ENCODE results near the gene BBC3. TPM values are rescaled to one million over a fixed set of nuclear protein-coding genes. Genes with fewer than 3 reads are reported as not detected.

BBC3 gene
- total RNA-seq, 1 donor from 2014 or later: 2.8 TPM

DNA sequence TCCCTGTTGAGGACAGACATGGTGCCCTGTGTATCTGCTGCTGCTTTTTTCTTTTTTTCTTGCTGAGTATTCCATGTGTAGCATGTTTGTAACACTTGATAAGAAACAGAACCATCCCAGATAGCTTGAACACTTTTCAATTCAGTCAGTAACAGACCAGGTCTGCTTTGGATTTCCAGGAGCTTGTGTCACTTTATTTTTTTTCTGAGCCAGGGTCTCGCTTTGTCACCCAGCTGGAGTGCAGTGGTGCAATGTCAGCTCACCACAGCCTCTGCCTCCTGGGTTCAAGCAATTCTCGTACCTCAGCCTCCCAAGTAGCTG is 43.7 kb downstream of the BBC3 start:
- Histone ChIP-seq H3F3A (ENCODE audit: low read depth) (peaks cover 4% of the 10 kb centered on the region), H3K4me1 (no peaks in the 10 kb centered on the region), H3K27me3 (no peaks in the 10 kb centered on the region), H3K9ac (no peak overlapping the region), H2AFZ (replicated peaks) (no peak overlapping the region), H3K4me2 (no peak overlapping the region), H3K79me2 (ENCODE audit: low read depth) (peaks cover 62% of the 10 kb centered on the region), H4K20me1 (ENCODE audit: low read depth) (peaks cover 80% of the 10 kb centered on the region), H3K4me3 (no peak overlapping the region), H3K9me3 (ENCODE audit: low read depth) (no peaks in the 10 kb centered on the region), H3K36me3 (no peaks in the 10 kb centered on the region), H3K27ac (no peak overlapping the region)
- TF ChIP-seq, protein P1, sequence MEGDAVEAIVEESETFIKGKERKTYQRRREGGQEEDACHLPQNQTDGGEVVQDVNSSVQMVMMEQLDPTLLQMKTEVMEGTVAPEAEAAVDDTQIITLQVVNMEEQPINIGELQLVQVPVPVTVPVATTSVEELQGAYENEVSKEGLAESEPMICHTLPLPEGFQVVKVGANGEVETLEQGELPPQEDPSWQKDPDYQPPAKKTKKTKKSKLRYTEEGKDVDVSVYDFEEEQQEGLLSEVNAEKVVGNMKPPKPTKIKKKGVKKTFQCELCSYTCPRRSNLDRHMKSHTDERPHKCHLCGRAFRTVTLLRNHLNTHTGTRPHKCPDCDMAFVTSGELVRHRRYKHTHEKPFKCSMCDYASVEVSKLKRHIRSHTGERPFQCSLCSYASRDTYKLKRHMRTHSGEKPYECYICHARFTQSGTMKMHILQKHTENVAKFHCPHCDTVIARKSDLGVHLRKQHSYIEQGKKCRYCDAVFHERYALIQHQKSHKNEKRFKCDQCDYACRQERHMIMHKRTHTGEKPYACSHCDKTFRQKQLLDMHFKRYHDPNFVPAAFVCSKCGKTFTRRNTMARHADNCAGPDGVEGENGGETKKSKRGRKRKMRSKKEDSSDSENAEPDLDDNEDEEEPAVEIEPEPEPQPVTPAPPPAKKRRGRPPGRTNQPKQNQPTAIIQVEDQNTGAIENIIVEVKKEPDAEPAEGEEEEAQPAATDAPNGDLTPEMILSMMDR (IDR thresholded peaks at IDR 0.05): no peak
- TF ChIP-seq EZH2phosphoT487 (IDR thresholded peaks at IDR 0.05): no peak
- TF ChIP-seq EZH2 (IDR thresholded peaks at IDR 0.05): no peak
- Mint-ChIP-seq H3K4me1 (peaks cover 35% of the 10 kb centered on the region), H3K27ac (peak overlapping the region; percentile 79), H3K4me3 (no peak overlapping the region), H3K9me3 (no peaks in the 10 kb centered on the region), H3K36me3 (peaks cover 28% of the 10 kb centered on the region), H3K27me3 (ENCODE audit: insufficient read depth, low read depth) (no peaks in the 10 kb centered on the region)
- no peak for DNase-seq (ENCODE audit: low spot score)

- peaks cover 4% of the 10 kb centered on the region for H3F3A ChIP-seq (ENCODE audit: low read depth)
- peaks cover 85% of the 10 kb centered on the region for H4K20me1 ChIP-seq (ENCODE audit: low read depth)
- Mint-ChIP-seq H3K4me1 (peaks cover 35% of the 10 kb centered on the region), H3K27me3 (ENCODE audit: insufficient read depth, low read depth) (no peaks in the 10 kb centered on the region), H3K27ac (peak overlapping the region; percentile 79), H3K36me3 (peaks cover 32% of the 10 kb centered on the region), H3K4me3 (no peak overlapping the region), H3K9me3 (no peaks in the 10 kb centered on the region)
- no peak overlapping the region for H3K27ac ChIP-seq
- H3K9me3 ChIP-seq (ENCODE audit: low read depth): no peaks in the 10 kb centered on the region
- peaks cover 65% of the 10 kb centered on the region for H3K79me2 ChIP-seq (ENCODE audit: low read depth)
- H3K4me2 ChIP-seq: no peak overlapping the region
- no peak for DNase-seq (ENCODE audit: low spot score)
- no peak overlapping the region for H2AFZ ChIP-seq (replicated peaks)
- H3K27me3 ChIP-seq: no peaks in the 10 kb centered on the region
- TF ChIP-seq, protein P1 (IDR thresholded peaks at IDR 0.05): no peak
- TF ChIP-seq EZH2phosphoT487 (IDR thresholded peaks at IDR 0.05) (no peak), EZH2 (IDR thresholded peaks at IDR 0.05) (no peak)
- no peak overlapping the region for H3K4me3 ChIP-seq
- no peaks in the 10 kb centered on the region for H3K4me1 ChIP-seq
- no peaks in the 10 kb centered on the region for H3K36me3 ChIP-seq
- H3K9ac ChIP-seq: no peak overlapping the region
Measured at GRCh38 chr19:47186446-47187334, 44.3 kb downstream of the BBC3 start.

DNA sequence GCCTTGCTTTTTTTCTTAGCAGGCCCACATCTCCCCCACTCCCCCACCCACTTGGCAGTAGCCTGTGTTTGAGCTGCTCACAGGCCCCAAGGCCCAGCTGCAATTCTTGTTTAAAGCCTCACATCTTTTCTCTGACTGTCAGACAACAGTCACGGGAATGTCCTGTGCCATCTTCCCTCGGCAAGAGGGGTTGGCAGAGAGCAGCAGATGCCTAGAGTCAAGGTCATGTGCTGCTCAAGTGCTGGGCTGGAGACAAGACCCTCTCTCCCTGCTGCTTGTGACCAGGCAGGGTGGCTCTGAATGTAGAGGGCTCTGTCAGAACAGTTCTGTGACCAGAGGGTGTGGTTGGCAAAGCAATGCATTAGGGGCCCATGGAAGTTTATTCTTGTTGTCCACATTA is 47.4 kb downstream of the BBC3 start:
- Mint-ChIP-seq H3K36me3 (peaks cover 27% of the 10 kb centered on the region), H3K4me3 (no peak overlapping the region), H3K27ac (no peak overlapping the region), H3K27me3 (ENCODE audit: insufficient read depth, low read depth) (peaks cover 2% of the 10 kb centered on the region), H3K4me1 (peaks cover 10% of the 10 kb centered on the region), H3K9me3 (no peaks in the 10 kb centered on the region)
- Histone ChIP-seq H3K79me2 (ENCODE audit: low read depth) (peaks cover 43% of the 10 kb centered on the region), H3K4me2 (no peak overlapping the region), H2AFZ (replicated peaks) (no peak overlapping the region), H3K4me1 (no peaks in the 10 kb centered on the region), H3K4me3 (no peak overlapping the region), H3K9me3 (ENCODE audit: low read depth) (no peaks in the 10 kb centered on the region), H3K27me3 (no peaks in the 10 kb centered on the region), H3K36me3 (no peaks in the 10 kb centered on the region), H3F3A (ENCODE audit: low read depth) (peaks cover 5% of the 10 kb centered on the region), H4K20me1 (ENCODE audit: low read depth) (peaks cover 64% of the 10 kb centered on the region), H3K9ac (no peak overlapping the region), H3K27ac (no peak overlapping the region)
- no peak for DNase-seq (ENCODE audit: low spot score)
- TF ChIP-seq, protein P1 (IDR thresholded peaks at IDR 0.05): no peak
- TF ChIP-seq EZH2phosphoT487 (IDR thresholded peaks at IDR 0.05) (no peak), EZH2 (IDR thresholded peaks at IDR 0.05) (no peak)

Measured in neural progenitor cell (in vitro differentiated cells).